GM19452 (cell line): ENCODE measurements around the gene ASXL3.

Experiments
- ATAC-seq: cut with Tn5 transposase; IDR thresholded peaks from one replicate; pipeline ENCODE4 v1.9.1; 2021; ENCODE audit not compliant: unreplicated experiment

Gene ASXL3

DNA sequence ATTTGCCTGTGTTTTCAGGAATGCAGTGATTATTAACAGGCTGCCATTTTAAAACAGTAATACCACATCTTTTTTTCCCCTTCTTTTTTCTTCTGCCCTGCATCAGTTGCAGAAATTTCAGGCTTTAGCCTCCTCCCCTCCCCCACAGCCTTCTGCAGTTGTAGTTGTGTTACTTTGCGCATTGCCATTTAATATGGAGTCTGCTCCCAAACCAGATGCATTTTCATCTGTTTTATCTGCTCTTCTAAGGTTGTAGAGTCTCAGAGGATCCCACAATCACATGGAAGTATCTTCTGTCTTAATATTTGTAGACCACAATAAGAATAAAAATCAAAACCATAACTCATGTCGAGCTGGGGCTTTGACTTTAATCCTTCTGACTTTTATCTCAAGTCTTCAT is 3.8 kb downstream of the ASXL3 start:
- ATAC-seq = no peak

DNA sequence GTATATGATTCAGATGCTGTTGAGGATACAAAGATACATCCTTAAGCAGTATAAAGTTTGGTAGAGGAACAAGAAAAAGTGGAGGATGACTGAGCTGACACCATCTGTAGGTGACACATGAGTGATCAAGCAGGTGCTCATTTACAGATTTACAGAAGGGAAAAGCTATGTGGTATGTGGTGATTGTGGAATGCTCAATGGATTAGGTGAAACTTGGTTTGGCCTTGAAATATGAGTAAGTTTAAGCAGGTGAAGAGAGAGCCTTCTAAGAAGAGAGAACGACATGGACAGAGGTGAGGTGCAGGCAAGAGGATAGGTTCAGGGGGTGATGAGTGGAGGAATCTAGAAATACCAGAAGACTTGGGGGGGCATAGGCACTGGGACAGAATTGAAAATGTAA is 5.9 kb downstream of the ASXL3 start:
- ATAC-seq = no peak

DNA sequence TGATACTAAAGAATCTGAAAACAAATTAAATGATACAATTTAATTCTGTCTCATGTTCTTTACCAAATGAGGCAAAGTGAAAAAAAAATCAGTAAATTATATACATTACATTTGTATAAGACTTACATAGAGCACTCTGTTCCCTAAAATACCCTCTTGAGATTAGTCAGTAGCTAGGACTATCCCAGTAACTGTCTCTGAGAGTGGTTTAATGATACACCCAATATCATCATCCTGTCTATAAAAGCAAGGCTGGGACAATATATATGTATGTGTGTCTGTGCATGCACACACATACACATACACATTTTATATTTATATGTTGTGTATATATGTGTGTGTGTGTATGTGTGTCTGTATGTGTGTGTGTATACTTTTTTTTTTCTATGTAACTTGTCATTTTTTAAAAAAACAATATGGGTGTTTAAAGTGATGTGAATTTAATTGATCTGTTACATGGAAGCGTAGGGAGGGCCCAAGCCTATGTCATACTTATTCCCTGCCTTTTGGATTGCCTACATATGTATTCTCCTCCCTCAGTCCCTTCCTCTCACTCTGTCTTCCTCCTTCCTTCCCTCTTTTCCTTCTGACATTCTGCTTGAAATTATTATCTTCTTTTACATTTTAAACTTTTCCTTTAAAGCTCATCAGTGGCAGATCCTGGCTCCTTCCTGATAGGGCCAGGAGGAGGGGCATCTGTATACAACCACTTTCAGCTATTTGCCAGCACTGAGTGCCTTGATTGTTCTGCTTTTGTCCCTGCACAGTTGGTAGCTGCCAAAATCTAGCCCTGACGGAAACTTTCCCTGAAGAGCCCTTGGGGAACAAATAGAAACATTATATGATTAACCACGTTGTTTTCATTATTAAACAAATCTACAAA is 6.8 kb downstream of the ASXL3 start:
- ATAC-seq = no peak

GRCh38 chr18:33585431-33585775 is 7.4 kb downstream of the ASXL3 start:
- ATAC-seq = no peak

- ATAC-seq = no peak
Observed at GRCh38 chr18:33588361-33588760, 10.3 kb downstream of the ASXL3 start.

GRCh38 chr18:33593261-33593660 is 15.2 kb downstream of the ASXL3 start:
- no peak for ATAC-seq

DNA sequence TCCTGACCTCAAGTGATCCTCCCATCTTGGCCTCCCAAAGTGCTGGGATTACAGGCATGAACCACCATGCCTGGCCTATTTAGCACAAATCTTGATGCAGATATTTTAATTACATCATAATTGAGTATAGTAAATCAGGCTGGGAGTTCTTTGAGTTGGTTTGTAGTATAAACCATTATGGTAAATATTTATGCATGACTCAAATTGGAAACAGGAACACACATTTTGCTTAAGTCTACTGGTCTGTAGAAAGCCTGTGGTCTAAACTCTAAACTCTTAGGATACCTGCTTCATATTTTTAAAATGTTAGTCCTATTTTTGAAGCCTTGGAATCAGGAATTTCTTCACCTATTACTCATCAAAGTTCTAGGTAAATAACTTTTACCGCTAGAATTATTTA is 16.8 kb downstream of the ASXL3 start:
- ATAC-seq = no peak

DNA sequence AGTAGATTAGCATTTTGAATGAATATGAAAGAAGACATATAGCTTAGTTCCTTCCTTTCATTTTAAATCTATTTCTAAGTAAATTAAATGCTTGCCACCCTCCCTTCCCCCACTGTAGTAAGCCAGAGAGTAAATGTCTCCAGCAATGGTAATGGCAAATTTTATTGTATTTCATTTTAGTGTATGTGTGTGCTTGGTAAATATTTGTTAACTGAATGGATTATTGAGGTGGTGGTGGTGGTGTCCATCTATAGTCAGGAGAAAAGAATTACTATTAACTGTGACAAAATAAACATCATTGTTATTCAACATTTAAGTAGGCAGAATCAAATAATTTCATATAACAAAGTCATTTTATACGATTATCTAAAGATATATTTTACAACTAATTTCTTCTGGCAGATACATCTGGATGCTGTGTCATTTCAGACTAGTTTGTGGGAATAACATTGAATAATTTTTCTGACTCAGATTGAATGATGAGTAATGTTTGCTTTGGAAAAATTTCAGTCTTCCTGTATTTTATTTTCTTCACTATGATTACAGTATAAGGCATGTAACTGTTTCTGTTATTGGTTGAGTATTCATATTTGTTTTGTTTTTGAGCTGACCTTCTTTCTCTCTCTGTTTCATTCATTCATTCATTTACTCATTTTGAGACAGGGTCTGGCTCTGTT is 18.3 kb downstream of the ASXL3 start:
- ATAC-seq = no peak

GRCh38 chr18:33600846-33601245 is 22.8 kb downstream of the ASXL3 start:
- no peak for ATAC-seq

DNA sequence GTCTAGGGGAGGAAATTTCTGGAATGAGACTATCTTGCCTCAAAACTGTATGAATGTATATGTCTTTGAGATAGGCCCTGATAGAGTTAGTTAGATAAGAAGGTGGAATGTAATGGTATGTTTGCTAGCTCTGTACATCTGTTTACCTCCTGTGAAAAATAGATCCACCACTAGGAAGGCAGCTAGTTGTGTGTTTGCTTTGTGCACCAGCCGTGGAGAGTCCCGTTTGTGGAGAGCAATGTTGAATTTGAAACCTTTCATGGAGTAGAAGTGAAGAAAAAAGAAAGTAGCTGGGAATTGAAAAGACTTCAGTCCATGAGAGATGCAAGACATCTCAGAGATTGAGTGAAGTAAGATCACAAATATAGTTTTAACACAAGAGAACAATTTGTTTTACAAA is 25.4 kb downstream of the ASXL3 start:
- ATAC-seq = no peak

- no peak for ATAC-seq
Observed at GRCh38 chr18:33605250-33605649, 27.2 kb downstream of the ASXL3 start.

DNA sequence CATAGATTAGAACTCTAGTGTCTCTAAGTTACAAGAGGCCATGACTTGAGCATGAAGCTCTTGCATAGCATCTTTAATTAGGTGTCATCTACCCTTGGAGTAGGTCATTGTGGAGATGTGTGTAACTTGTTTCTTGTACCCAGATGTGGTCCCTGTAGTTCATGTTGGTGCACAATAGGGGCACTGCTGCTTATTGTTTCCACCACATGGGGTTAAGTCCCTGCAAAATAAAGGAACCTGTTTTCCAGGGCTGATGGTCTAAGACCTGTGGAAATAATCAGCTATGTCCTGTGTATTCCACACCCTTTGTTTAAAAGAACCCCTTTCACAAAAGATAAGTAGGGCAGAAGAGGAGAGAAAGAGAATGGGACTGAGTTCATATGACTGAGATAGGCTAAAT is 28.6 kb downstream of the ASXL3 start:
- no peak for ATAC-seq

GRCh38 chr18:33611525-33612135 is 33.6 kb downstream of the ASXL3 start:
- no peak for ATAC-seq

GRCh38 chr18:33612632-33613031 is 34.6 kb downstream of the ASXL3 start:
- ATAC-seq = no peak

DNA sequence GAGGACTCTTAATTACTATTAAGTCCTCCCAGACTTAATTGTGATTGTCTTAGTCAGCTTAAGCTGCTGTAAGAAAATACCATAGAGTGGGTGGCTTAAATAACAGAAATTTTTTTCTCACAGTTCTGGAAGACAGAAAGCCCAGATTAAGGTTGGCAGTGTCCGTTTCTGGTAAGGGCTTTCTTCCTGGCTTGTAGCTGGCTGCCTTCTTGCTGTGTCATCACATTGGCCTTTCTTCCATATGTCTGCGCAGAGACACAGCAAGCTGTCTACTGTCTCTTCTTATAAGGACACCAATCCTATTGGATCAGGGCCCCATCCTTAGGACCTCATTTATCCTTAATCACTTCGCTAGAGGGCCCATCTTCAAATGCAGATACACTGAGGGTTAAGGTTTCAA is 38.5 kb downstream of the ASXL3 start:
- ATAC-seq = no peak

GRCh38 chr18:33627114-33627513 is 49.1 kb downstream of the ASXL3 start:
- ATAC-seq = no peak

DNA sequence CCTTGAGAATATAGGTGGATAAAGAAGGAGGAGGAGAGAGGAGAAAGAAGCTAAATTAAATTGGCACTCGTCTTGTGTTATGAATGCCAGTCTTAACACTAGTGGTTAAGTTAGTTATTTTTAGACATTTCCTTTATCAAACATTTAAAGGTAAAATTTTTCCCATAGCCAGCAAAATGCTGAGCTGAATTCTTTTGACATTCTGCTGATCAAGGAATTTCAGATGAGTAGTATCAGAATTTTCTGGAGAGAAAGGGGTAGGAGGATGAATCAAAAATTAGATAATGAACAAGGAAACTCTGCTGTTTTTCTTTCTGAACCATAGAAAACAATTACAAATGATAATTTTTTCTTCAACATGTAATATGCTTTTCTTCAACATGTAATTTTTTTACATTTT is 52.5 kb downstream of the ASXL3 start:
- no peak for ATAC-seq

- no peak for ATAC-seq
Observed at GRCh38 chr18:33641141-33641540, 63.1 kb downstream of the ASXL3 start.

GRCh38 chr18:33644494-33644893 is 66.5 kb downstream of the ASXL3 start:
- ATAC-seq = no peak

- no peak for ATAC-seq
Observed at GRCh38 chr18:33647365-33647764, 69.3 kb downstream of the ASXL3 start.

GRCh38 chr18:33652635-33653034 is 74.6 kb downstream of the ASXL3 start:
- no peak for ATAC-seq

DNA sequence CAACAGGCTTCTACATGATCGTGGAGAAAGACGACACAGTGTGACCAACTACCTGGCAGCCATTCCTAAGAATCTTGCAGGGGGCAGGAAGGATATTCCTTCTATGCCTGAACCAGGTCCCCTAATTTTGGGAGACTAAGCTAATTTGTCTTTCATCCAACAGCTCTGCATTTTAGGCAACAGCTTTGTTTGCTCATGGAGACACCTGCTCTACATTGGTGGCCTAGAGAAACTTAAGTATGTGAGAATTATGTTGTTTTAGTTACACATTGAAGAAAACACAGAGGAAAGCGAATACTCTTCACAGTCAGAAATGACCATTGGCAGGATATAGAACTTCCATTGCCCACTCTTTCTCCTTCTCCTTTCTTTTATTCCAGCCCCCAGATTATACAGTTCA is 75.2 kb downstream of the ASXL3 start:
- no peak for ATAC-seq
